Effector CD8-positive, alpha-beta T cell (primary cell): Measurements from ENCODE around the gene TRANK1.
"Not testable (repeated sequence)": the region's sequence is repeated elsewhere in the genome, so short reads cannot be mapped to it uniquely, and the experiment has no call there.

Source experiments
- DNase-seq: peaks from one replicate; lab custom pipeline; 2025; lab: John Stamatoyannopoulos, UW
- total RNA-seq, 4 experiments: gene quantifications; one replicate each; lab custom pipeline; 2026; lab: John Stamatoyannopoulos, UW

TRANK1 gene
- total RNA-seq: 182 to 577 (median 490) reads per million in 4 experiments

GRCh38 chr3:36944641-36945270, at the start of gene TRANK1:
TRANK1 (minus strand) TSS chr3:36945054; CDS start chr3:36944809, 245 bp downstream.
- DNase-seq: peak; percentile 55

- no peak for DNase-seq
Measured at GRCh38 chr3:36993326-36994283, 48.8 kb upstream of the TRANK1 start, which contains the start of gene MLH1. MLH1 (plus strand) TSS chr3:36993518; CDS start chr3:36993548, 30 bp downstream.

- no peak for DNase-seq
Measured at GRCh38 chr3:36992806-36993325, 48.0 kb upstream of the TRANK1 start, which contains the start of gene EPM2AIP1. EPM2AIP1 (minus strand) TSS chr3:36993131; CDS start chr3:36993077, 54 bp downstream.

GRCh38 chr3:36991923-36992805, 47.3 kb upstream of the TRANK1 start:
- no peak for DNase-seq

- no peak for DNase-seq
Measured at GRCh38 chr3:36991147-36991546, 46.3 kb upstream of the TRANK1 start.

GRCh38 chr3:36989568-36989967, 44.7 kb upstream of the TRANK1 start:
- DNase-seq: no peak

GRCh38 chr3:36989005-36989404, 44.2 kb upstream of the TRANK1 start:
- no peak for DNase-seq

- no peak for DNase-seq
Measured at GRCh38 chr3:36988356-36988755, 43.5 kb upstream of the TRANK1 start.

- no peak for DNase-seq
Measured at GRCh38 chr3:36981006-36981405, 36.2 kb upstream of the TRANK1 start.

GRCh38 chr3:36973139-36973538, 28.3 kb upstream of the TRANK1 start:
- DNase-seq: no peak

- no peak for DNase-seq
Measured at GRCh38 chr3:36972163-36972562, 27.3 kb upstream of the TRANK1 start.

- DNase-seq: no peak
Measured at GRCh38 chr3:36969540-36970432, 24.9 kb upstream of the TRANK1 start.

GRCh38 chr3:36969085-36969484, 24.2 kb upstream of the TRANK1 start:
- DNase-seq: no peak

- no peak for DNase-seq
Measured at GRCh38 chr3:36965440-36965839, 20.6 kb upstream of the TRANK1 start.

- no peak for DNase-seq
Measured at GRCh38 chr3:36964817-36965216, 20.0 kb upstream of the TRANK1 start.

GRCh38 chr3:36964331-36964730, 19.5 kb upstream of the TRANK1 start:
- DNase-seq: no peak

GRCh38 chr3:36963008-36963407, 18.2 kb upstream of the TRANK1 start:
- not testable (repeated sequence) for DNase-seq

- DNase-seq: no peak
Measured at GRCh38 chr3:36960502-36960901, 15.6 kb upstream of the TRANK1 start.

GRCh38 chr3:36959821-36960220, 15.0 kb upstream of the TRANK1 start:
- DNase-seq: no peak
